ENCODE data around the gene SSTR3.

DNA sequence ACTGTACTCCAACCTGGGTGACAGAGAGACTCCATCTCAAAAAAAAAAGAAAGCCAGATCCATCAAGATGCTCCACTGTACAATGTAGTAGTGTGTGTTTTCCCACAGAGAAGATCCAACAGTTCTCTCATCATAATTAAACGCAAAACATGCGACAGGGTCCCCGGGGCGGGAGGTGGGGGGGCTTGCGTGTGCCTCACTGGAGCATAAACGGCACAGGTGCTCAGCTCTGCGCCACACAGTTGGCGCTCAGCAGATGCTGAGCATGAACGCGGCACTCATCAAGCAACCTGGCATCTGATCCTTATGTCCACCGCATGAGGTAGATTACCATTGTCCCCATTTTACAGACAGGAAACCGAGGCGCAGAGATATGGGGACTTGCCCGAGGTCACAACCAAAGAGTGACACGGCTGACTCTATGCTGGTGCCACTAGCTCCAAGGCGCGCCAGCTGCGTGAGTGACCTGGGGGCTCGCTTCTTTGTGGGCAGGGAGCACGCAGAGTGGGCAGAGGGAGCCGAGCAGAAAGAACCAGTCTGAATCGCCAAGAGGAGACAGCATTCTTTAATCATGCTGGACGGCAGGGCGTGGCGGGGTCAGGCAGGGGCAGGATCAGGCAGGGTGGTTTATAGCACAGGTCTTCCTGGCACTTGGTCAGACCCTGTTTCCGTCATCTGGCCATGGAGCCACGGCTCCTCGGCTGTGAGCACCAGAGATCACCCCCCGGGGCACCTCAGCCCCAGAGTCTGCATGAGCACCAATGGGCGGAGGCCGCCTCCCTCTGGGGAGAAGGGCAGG, 32.5 kb downstream of the SSTR3 start:
- no peak for TF ChIP-seq POLR2AphosphoS5 (IDR thresholded peaks at IDR 0.05; ENCODE audit: low read length)
- TF ChIP-seq, protein P1, sequence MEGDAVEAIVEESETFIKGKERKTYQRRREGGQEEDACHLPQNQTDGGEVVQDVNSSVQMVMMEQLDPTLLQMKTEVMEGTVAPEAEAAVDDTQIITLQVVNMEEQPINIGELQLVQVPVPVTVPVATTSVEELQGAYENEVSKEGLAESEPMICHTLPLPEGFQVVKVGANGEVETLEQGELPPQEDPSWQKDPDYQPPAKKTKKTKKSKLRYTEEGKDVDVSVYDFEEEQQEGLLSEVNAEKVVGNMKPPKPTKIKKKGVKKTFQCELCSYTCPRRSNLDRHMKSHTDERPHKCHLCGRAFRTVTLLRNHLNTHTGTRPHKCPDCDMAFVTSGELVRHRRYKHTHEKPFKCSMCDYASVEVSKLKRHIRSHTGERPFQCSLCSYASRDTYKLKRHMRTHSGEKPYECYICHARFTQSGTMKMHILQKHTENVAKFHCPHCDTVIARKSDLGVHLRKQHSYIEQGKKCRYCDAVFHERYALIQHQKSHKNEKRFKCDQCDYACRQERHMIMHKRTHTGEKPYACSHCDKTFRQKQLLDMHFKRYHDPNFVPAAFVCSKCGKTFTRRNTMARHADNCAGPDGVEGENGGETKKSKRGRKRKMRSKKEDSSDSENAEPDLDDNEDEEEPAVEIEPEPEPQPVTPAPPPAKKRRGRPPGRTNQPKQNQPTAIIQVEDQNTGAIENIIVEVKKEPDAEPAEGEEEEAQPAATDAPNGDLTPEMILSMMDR (IDR thresholded peaks at IDR 0.05 in 2 of 3, conservative IDR thresholded peaks at IDR 0.05 in 1 of 3; ENCODE audit: control insufficient read depth in 2 of 3, extremely low read depth in 1 of 3, insufficient read depth in 1 of 3, low read depth in 3 of 3, low read length in 3 of 3): no peak
- no peak for TF ChIP-seq BCL11A (IDR thresholded peaks at IDR 0.05; ENCODE audit: low read depth, low read length)
- TF ChIP-seq POLR2A (IDR thresholded peaks at IDR 0.05; ENCODE audit: low read depth, low read length): no peak
- TF ChIP-seq JUND (IDR thresholded peaks at IDR 0.05; ENCODE audit: low read depth, low read length): no peak
- TF ChIP-seq, protein P2, sequence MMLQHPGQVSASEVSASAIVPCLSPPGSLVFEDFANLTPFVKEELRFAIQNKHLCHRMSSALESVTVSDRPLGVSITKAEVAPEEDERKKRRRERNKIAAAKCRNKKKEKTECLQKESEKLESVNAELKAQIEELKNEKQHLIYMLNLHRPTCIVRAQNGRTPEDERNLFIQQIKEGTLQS (IDR thresholded peaks at IDR 0.05; ENCODE audit: borderline replicate concordance, extremely low read depth, low read depth, low read length): no peak
- TF ChIP-seq, protein P3, sequence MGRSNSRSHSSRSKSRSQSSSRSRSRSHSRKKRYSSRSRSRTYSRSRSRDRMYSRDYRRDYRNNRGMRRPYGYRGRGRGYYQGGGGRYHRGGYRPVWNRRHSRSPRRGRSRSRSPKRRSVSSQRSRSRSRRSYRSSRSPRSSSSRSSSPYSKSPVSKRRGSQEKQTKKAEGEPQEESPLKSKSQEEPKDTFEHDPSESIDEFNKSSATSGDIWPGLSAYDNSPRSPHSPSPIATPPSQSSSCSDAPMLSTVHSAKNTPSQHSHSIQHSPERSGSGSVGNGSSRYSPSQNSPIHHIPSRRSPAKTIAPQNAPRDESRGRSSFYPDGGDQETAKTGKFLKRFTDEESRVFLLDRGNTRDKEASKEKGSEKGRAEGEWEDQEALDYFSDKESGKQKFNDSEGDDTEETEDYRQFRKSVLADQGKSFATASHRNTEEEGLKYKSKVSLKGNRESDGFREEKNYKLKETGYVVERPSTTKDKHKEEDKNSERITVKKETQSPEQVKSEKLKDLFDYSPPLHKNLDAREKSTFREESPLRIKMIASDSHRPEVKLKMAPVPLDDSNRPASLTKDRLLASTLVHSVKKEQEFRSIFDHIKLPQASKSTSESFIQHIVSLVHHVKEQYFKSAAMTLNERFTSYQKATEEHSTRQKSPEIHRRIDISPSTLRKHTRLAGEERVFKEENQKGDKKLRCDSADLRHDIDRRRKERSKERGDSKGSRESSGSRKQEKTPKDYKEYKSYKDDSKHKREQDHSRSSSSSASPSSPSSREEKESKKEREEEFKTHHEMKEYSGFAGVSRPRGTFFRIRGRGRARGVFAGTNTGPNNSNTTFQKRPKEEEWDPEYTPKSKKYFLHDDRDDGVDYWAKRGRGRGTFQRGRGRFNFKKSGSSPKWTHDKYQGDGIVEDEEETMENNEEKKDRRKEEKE (IDR thresholded peaks at IDR 0.05): no peak
- no peak for TF ChIP-seq JUNB (IDR thresholded peaks at IDR 0.05)

Measured in GM12878 (cell line).